ENCODE measurements around the gene NEURL1B.

- TF ChIP-seq CTCF (IDR thresholded peaks at IDR 0.05 in 8 of 11, conservative IDR thresholded peaks at IDR 0.05 in 3 of 11) (no peak), POLR2A (IDR thresholded peaks at IDR 0.05) (no peak)
Measured at GRCh38 chr5:172611913-172612312, 29.1 kb upstream of the NEURL1B start.

Data from spleen (tissue), 7 donors.